H9 (cell line): ENCODE data around the gene XRRA1. TPM values are rescaled to one million over a fixed set of nuclear protein-coding genes. Genes with fewer than 3 reads are reported as not detected.

ENCODE experiments used
- DNase-seq: peaks from one replicate; pipeline ENCODE4 v3.0.0-alpha.2; 2017
- H2AFZ ChIP-seq: one replicate; pipeline ENCODE4 v1.6.1; 2013; ENCODE audit warnings: mild to moderate bottlenecking, low read length, control low read depth, moderate library complexity
- H2AK5ac ChIP-seq: 2 replicates; pipeline ENCODE4 v1.6.1; 2013; ENCODE audit warnings: low read length, control low read depth, mixed read lengths; ENCODE audit not compliant: insufficient read length
- H2BK120ac ChIP-seq: one replicate; pipeline ENCODE4 v1.6.1; 2013; ENCODE audit warnings: low read depth, mild to moderate bottlenecking, low read length, control low read depth, inconsistent platforms; ENCODE audit not compliant: poor library complexity, severe bottlenecking
- H2BK12ac ChIP-seq: 2 replicates; pipeline ENCODE4 v1.6.1; 2013; ENCODE audit warnings: low read length, control low read depth, mixed read lengths, low read depth; ENCODE audit not compliant: insufficient read length
- H2BK15ac ChIP-seq: 2 replicates; pipeline ENCODE4 v1.6.1; 2013; ENCODE audit warnings: low read depth, low read length, control low read depth
- H2BK20ac ChIP-seq: one replicate; pipeline ENCODE4 v1.6.1; 2013; ENCODE audit warnings: low read depth, mild to moderate bottlenecking, low read length, control low read depth, inconsistent platforms; ENCODE audit not compliant: poor library complexity, severe bottlenecking
- H2BK5ac ChIP-seq: 2 replicates; pipeline ENCODE4 v1.6.1; 2013; ENCODE audit warnings: low read length, control low read depth, mixed read lengths; ENCODE audit not compliant: insufficient read length
- H3K14ac ChIP-seq: 2 replicates; pipeline ENCODE4 v1.6.1; 2013; ENCODE audit warnings: low read length, control low read depth; ENCODE audit not compliant: insufficient read depth
- H3K18ac ChIP-seq: 2 replicates; pipeline ENCODE4 v1.6.1; 2013; ENCODE audit warnings: low read depth, mild to moderate bottlenecking, mixed read lengths, low read length, control low read depth; ENCODE audit not compliant: insufficient read length
- H3K23ac ChIP-seq: 2 replicates; pipeline ENCODE4 v1.6.1; 2013; ENCODE audit warnings: low read length, control low read depth, mixed read lengths, low read depth; ENCODE audit not compliant: insufficient read length
- H3K23me2 ChIP-seq: 2 replicates; pipeline ENCODE4 v1.6.1; 2013; ENCODE audit warnings: low read depth, mild to moderate bottlenecking, mixed read lengths, low read length, control low read depth; ENCODE audit not compliant: insufficient read length, poor library complexity, severe bottlenecking
- H3K27ac ChIP-seq: 2 replicates; pipeline ENCODE4 v1.5.1; 2013; ENCODE audit warnings: low read length, control low read depth, mixed read lengths, low read depth; ENCODE audit not compliant: insufficient read length
- H3K27me3 ChIP-seq: 2 replicates; pipeline ENCODE4 v1.6.1; 2013; ENCODE audit warnings: low read length, control low read depth, inconsistent platforms; ENCODE audit not compliant: insufficient read depth
- H3K4ac ChIP-seq: 2 replicates; pipeline ENCODE4 v1.6.1; 2013; ENCODE audit warnings: low read depth, mild to moderate bottlenecking, control low read depth, inconsistent platforms, low read length, moderate library complexity
- H3K4me1 ChIP-seq: 2 replicates; pipeline ENCODE4 v1.6.1; 2013; ENCODE audit warnings: low read length, control low read depth, inconsistent platforms; ENCODE audit not compliant: insufficient read depth
- H3K4me2 ChIP-seq: 2 replicates; pipeline ENCODE4 v1.6.1; 2013; ENCODE audit warnings: low read length, control low read depth, mixed read lengths; ENCODE audit not compliant: insufficient read length, insufficient read depth
- H3K56ac ChIP-seq: 2 replicates; pipeline ENCODE4 v1.6.1; 2013; ENCODE audit warnings: low read depth, mild to moderate bottlenecking, mixed read lengths, low read length, control low read depth; ENCODE audit not compliant: insufficient read length
- H3K79me1 ChIP-seq: 2 replicates; pipeline ENCODE4 v1.6.1; 2013; ENCODE audit warnings: low read depth, mild to moderate bottlenecking, moderate library complexity, low read length, control low read depth, inconsistent platforms; ENCODE audit not compliant: insufficient read depth, poor library complexity, severe bottlenecking
- H3K79me2 ChIP-seq: 2 replicates; pipeline ENCODE4 v1.6.1; 2013; ENCODE audit warnings: low read length, control low read depth, inconsistent platforms; ENCODE audit not compliant: insufficient read depth
- H3K9ac ChIP-seq: 2 replicates; pipeline ENCODE4 v1.6.1; 2013; ENCODE audit warnings: low read length, control low read depth, mixed read lengths; ENCODE audit not compliant: insufficient read length; ENCODE audit errors: extremely low read depth
- H3K9me3 ChIP-seq: one replicate; pipeline ENCODE4 v1.6.1; 2013; ENCODE audit warnings: low read depth, low read length, inconsistent platforms; ENCODE audit not compliant: control insufficient read depth
- H3T11ph ChIP-seq: one replicate; pipeline ENCODE4 v1.6.1; 2013; ENCODE audit warnings: mild to moderate bottlenecking, low read length, control low read depth, inconsistent platforms
- H4K20me1 ChIP-seq: one replicate; pipeline ENCODE4 v1.6.1; 2013; ENCODE audit not compliant: control insufficient read depth, insufficient read length, insufficient read depth
- H4K5ac ChIP-seq: 2 replicates; pipeline ENCODE4 v1.6.1; 2013; ENCODE audit warnings: low read depth, mild to moderate bottlenecking, mixed read lengths, low read length, control low read depth; ENCODE audit not compliant: insufficient read length
- H4K8ac ChIP-seq: replicated peaks from 2 replicates; pipeline ENCODE4 v1.6.1; 2013; ENCODE audit warnings: low read length, control low read depth, mixed read lengths, low read depth; ENCODE audit not compliant: insufficient read length
- H4K91ac ChIP-seq: 2 replicates; pipeline ENCODE4 v1.6.1; 2013; ENCODE audit warnings: low read depth, mild to moderate bottlenecking, moderate library complexity, mixed read lengths, low read length, control low read depth; ENCODE audit not compliant: insufficient read length
- H3K27ac Mint-ChIP-seq, 3 experiments: 2 replicates in 2 of 3; 3 replicates in 1 of 3; pipeline ENCODE4 v1.8.0; 2020 to 2021; ENCODE audit warnings: mixed read lengths in 3 of 3, mild to moderate bottlenecking in 1 of 3, moderate library complexity in 1 of 3
- H3K27me3 Mint-ChIP-seq: 2 replicates; pipeline ENCODE4 v1.8.0; 2021; ENCODE audit warnings: low read depth, mild to moderate bottlenecking, moderate library complexity, mixed read lengths
- H3K36me3 Mint-ChIP-seq, 3 experiments: 2 replicates in 2 of 3; 3 replicates in 1 of 3; pipeline ENCODE4 v1.8.0; 2020 to 2021; ENCODE audit warnings: low read depth in 3 of 3, mixed read lengths in 3 of 3; ENCODE audit not compliant: insufficient read depth in 1 of 3
- H3K4me1 Mint-ChIP-seq, 2 experiments: 2 replicates each; pipeline ENCODE4 v1.8.0; 2020; ENCODE audit warnings: mixed read lengths in 2 of 2
- H3K4me3 Mint-ChIP-seq, 2 experiments: 2 replicates in 1 of 2; 3 replicates in 1 of 2; pipeline ENCODE4 v1.8.0; 2020 to 2021; ENCODE audit warnings: mild to moderate bottlenecking in 2 of 2, mixed read lengths in 2 of 2, moderate library complexity in 1 of 2
- H3K9me3 Mint-ChIP-seq, 2 experiments: 2 replicates in 1 of 2; 3 replicates in 1 of 2; pipeline ENCODE4 v1.8.0; 2020; ENCODE audit warnings: mild to moderate bottlenecking in 2 of 2, mixed read lengths in 2 of 2, moderate library complexity in 1 of 2
- CTCF ChIP-seq: fragments of 200-600 bp; sonication (generic); conservative IDR thresholded peaks from 3 replicates; pipeline ENCODE4 v1.8.0; 2021; ENCODE audit warnings: antibody characterized with exemption, mild to moderate bottlenecking
- WGBS: extraction: QIAGEN DNeasy Blood & Tissue Kit; methylation state at CpG from one replicate; pipeline ENCODE4 v1.1.7; 2013; ENCODE audit warnings: missing lambda C conversion rate, low lambda C conversion rate, mixed read lengths; ENCODE audit not compliant: insufficient read length; ENCODE audit errors: extremely low coverage; 5-methylcytosine and 5-hydroxymethylcytosine counted together
- total RNA-seq: library from RNA; stranded (reverse); gene quantifications from 2 replicates; pipeline ENCODE4 v1.2.1, GENCODE V29; 2021

The XRRA1 gene
- total RNA-seq, 1 experiment from 2014 or later = 4.5 TPM

GRCh38 chr11:74981888-74982287 lies 33.0 kb upstream of the XRRA1 start:
- H3T11ph ChIP-seq = no peak overlapping the region
- H2BK12ac ChIP-seq = no peak overlapping the region
- no peaks in the 10 kb centered on the region for H3K79me2 ChIP-seq
- H3K56ac ChIP-seq = no peak overlapping the region
- TF ChIP-seq CTCF = no peak
- H3K79me1 ChIP-seq = no peaks in the 10 kb centered on the region
- H4K5ac ChIP-seq = no peak overlapping the region
- H3K4me3 Mint-ChIP-seq = no peak overlapping the region; a peak in 1 of 5 replicates
- H3K23ac ChIP-seq = no peak overlapping the region
- no peak overlapping the region for H3K14ac ChIP-seq
- no peak overlapping the region for H3K18ac ChIP-seq
- H3K27ac Mint-ChIP-seq = no peak overlapping the region
- no peak overlapping the region for H2BK20ac ChIP-seq
- H3K4me1 Mint-ChIP-seq = no peaks in the 10 kb centered on the region
- no peak overlapping the region for H4K8ac ChIP-seq
- H2AFZ ChIP-seq = no peak overlapping the region
- DNase-seq = no peak
- H3K36me3 Mint-ChIP-seq = peaks cover 3 to 18% (median 4%) of the 10 kb centered on the region in 3 experiments; a peak in 3 of 7 replicates
- no peaks in the 10 kb centered on the region for H3K4me1 ChIP-seq
- H3K9ac ChIP-seq = no peak overlapping the region
- no peak overlapping the region for H2BK5ac ChIP-seq
- no peak overlapping the region for H4K91ac ChIP-seq
- no peaks in the 10 kb centered on the region for H3K27me3 Mint-ChIP-seq
- H4K20me1 ChIP-seq = no peaks in the 10 kb centered on the region
- no peaks in the 10 kb centered on the region for H3K9me3 ChIP-seq
- no peak overlapping the region for H2BK120ac ChIP-seq
- H3K4ac ChIP-seq = no peak overlapping the region
- no peak overlapping the region for H3K4me2 ChIP-seq
- no CpG with 5 or more reads among the region's 1 CpG for WGBS
- no peaks in the 10 kb centered on the region for H3K9me3 Mint-ChIP-seq
- H3K23me2 ChIP-seq = no peaks in the 10 kb centered on the region
- no peak overlapping the region for H3K27ac ChIP-seq
- no peaks in the 10 kb centered on the region for H3K27me3 ChIP-seq
- no peak overlapping the region for H2AK5ac ChIP-seq
- no peak overlapping the region for H2BK15ac ChIP-seq
